Mesothelial cell of epicardium (in vitro differentiated cells): ENCODE measurements around the gene ADAMTS16. TPM values are rescaled to one million over a fixed set of nuclear protein-coding genes. Genes with fewer than 3 reads are reported as not detected.

Experiments used
- DNase-seq, 2 experiments: peaks; one replicate each; pipeline ENCODE4 v3.0.0; 2021; ENCODE audit warnings: low spot score in 2 of 2; ENCODE audit not compliant: unreplicated experiment in 2 of 2
- H3K27ac Mint-ChIP-seq: 2 replicates; pipeline ENCODE4 v1.8.0; 2021; ENCODE audit warnings: mixed read lengths
- H3K27me3 Mint-ChIP-seq: 2 replicates; pipeline ENCODE4 v1.8.0; 2021; ENCODE audit warnings: low read depth, mixed read lengths
- H3K36me3 Mint-ChIP-seq: 2 replicates; pipeline ENCODE4 v1.8.0; 2021; ENCODE audit warnings: mixed read lengths
- H3K4me1 Mint-ChIP-seq: 2 replicates; pipeline ENCODE4 v1.8.0; 2021; ENCODE audit warnings: mixed read lengths
- H3K4me3 Mint-ChIP-seq: 2 replicates; pipeline ENCODE4 v1.8.0; 2021; ENCODE audit warnings: mild to moderate bottlenecking, moderate library complexity, mixed read lengths
- H3K9me3 Mint-ChIP-seq: 2 replicates; pipeline ENCODE4 v1.8.0; 2021; ENCODE audit warnings: mixed read lengths
- total RNA-seq: library from RNA; stranded (reverse); gene quantifications from 3 replicates; pipeline ENCODE4 v1.2.1, GENCODE V29; 2021
- TF ChIP-seq, protein P1 (sequence below): fragments of 200-600 bp; sonication (generic); IDR thresholded peaks from one replicate; pipeline ENCODE4 v1.5.0; 2021; ENCODE audit warnings: antibody characterized with exemption; ENCODE audit not compliant: unreplicated experiment

Gene ADAMTS16
- total RNA-seq, 1 donor from 2014 or later: 24.3 TPM

DNA sequence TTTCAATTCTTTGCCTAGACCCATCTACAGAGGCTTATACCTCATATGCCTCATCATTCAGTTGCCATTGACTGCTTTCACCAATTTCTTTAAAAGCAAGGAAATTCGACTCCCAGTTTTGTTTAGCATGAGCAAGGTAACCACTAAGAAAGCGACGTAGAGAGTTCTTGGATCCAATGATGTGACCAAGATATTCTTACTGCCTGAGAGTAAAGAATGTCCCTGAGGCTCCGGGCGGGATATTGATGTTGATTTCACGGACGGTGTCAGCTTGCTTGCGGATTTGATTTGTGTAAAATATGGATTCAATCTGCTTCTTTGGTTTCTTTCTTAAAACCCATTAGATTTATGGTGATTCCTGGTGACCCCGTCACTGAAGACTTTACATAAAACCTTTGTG, 147.3 kb downstream of the ADAMTS16 start:
- DNase-seq: no peak
- Mint-ChIP-seq H3K4me1 (peaks cover 7% of the 10 kb centered on the region), H3K36me3 (peaks cover 12% of the 10 kb centered on the region), H3K27ac (no peak overlapping the region), H3K27me3 (no peaks in the 10 kb centered on the region), H3K9me3 (peaks cover 9% of the 10 kb centered on the region), H3K4me3 (no peak overlapping the region)
- TF ChIP-seq, protein P1, sequence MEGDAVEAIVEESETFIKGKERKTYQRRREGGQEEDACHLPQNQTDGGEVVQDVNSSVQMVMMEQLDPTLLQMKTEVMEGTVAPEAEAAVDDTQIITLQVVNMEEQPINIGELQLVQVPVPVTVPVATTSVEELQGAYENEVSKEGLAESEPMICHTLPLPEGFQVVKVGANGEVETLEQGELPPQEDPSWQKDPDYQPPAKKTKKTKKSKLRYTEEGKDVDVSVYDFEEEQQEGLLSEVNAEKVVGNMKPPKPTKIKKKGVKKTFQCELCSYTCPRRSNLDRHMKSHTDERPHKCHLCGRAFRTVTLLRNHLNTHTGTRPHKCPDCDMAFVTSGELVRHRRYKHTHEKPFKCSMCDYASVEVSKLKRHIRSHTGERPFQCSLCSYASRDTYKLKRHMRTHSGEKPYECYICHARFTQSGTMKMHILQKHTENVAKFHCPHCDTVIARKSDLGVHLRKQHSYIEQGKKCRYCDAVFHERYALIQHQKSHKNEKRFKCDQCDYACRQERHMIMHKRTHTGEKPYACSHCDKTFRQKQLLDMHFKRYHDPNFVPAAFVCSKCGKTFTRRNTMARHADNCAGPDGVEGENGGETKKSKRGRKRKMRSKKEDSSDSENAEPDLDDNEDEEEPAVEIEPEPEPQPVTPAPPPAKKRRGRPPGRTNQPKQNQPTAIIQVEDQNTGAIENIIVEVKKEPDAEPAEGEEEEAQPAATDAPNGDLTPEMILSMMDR: no peak

DNA sequence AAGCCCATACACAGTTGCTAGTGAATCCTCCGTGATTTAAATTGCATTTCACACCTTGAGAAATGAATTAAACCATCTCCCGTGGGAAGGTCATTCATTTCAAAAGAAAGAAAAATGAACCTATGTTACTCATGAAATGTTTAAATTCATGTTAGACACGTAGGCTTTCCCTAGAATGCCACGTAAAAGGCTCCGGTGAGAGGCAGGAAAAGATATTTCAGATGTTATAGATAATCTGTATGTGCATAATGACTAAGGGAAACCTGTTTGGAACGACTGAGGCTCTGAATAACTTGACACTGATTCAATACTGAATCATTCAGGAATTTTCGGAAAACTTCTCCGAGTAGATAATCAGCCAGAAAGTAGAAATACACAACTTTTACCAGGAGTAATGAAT, 148.1 kb downstream of the ADAMTS16 start:
- Mint-ChIP-seq H3K27ac (no peak overlapping the region), H3K27me3 (no peaks in the 10 kb centered on the region), H3K9me3 (peaks cover 7% of the 10 kb centered on the region), H3K36me3 (peaks cover 14% of the 10 kb centered on the region), H3K4me3 (no peak overlapping the region), H3K4me1 (peaks cover 7% of the 10 kb centered on the region)
- no peak for DNase-seq
- TF ChIP-seq, protein P1: no peak

DNA sequence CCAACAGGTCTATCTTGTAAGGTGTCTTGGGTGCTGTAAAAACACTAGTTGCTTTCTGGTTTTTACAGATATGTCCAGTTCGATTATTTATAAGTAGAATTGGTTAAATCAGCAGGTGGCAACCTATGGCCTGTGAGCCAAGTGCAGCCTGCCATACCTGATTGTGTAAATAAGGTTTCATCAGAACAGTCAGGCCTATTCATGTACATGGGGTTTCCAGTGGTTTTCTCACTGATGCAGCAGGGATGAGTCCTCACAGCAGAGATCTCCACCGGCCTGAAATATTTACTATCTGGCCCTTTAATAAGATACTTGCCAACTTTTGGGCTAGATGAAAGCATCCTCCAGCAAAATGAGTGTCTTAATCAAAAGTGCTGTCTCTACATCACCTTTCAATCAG, 149.4 kb downstream of the ADAMTS16 start:
- TF ChIP-seq, protein P1: no peak
- H3K27me3 Mint-ChIP-seq: no peaks in the 10 kb centered on the region
- peaks cover 7% of the 10 kb centered on the region for H3K4me1 Mint-ChIP-seq
- H3K4me3 Mint-ChIP-seq: no peak overlapping the region
- no peak overlapping the region for H3K27ac Mint-ChIP-seq
- peaks cover 19% of the 10 kb centered on the region for H3K36me3 Mint-ChIP-seq
- DNase-seq: no peak
- peaks cover 13% of the 10 kb centered on the region for H3K9me3 Mint-ChIP-seq

GRCh38 chr5:5290674-5291334, 150.7 kb downstream of the ADAMTS16 start:
- Mint-ChIP-seq H3K36me3 (peaks cover 24% of the 10 kb centered on the region), H3K27ac (no peak overlapping the region), H3K9me3 (peaks cover 15% of the 10 kb centered on the region), H3K4me1 (peaks cover 7% of the 10 kb centered on the region), H3K27me3 (no peaks in the 10 kb centered on the region), H3K4me3 (no peak overlapping the region)
- TF ChIP-seq, protein P1: no peak
- no peak for DNase-seq

DNA sequence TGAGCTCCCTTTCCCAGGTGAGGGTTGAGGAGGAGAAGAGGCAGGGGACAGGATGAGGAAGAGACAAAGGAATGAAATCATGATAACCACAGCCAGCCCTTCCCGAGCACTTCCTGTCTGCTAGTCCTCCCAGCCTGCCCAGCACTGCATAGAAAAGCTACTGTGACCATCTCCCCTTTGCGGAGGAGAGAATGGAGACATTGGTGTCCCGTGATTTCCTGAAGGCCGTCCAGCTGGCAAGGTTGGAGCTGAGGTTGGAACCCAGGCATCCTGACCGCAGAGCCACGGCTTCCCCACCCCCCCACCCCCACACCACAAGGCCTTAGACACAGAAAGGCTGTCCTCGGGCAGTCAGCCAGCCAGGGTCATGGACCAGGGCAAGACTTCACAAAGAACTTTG, 151.2 kb downstream of the ADAMTS16 start:
- Mint-ChIP-seq H3K9me3 (peaks cover 15% of the 10 kb centered on the region), H3K27me3 (no peaks in the 10 kb centered on the region), H3K4me1 (peaks cover 7% of the 10 kb centered on the region), H3K27ac (no peak overlapping the region), H3K4me3 (no peak overlapping the region), H3K36me3 (peaks cover 21% of the 10 kb centered on the region)
- TF ChIP-seq, protein P1: no peak
- no peak for DNase-seq

GRCh38 chr5:5293029-5293428, 152.9 kb downstream of the ADAMTS16 start:
- H3K4me1 Mint-ChIP-seq: peaks cover 19% of the 10 kb centered on the region
- peaks cover 21% of the 10 kb centered on the region for H3K36me3 Mint-ChIP-seq
- TF ChIP-seq, protein P1: no peak
- H3K27ac Mint-ChIP-seq: no peak overlapping the region
- peaks cover 15% of the 10 kb centered on the region for H3K9me3 Mint-ChIP-seq
- no peak for DNase-seq
- H3K27me3 Mint-ChIP-seq: no peaks in the 10 kb centered on the region
- no peak overlapping the region for H3K4me3 Mint-ChIP-seq
